K562 treated with DMSO at 1 percent for 4 hours (cell line): Measurements from ENCODE around the gene CHADL. TPM values are rescaled to one million over a fixed set of nuclear protein-coding genes. Genes with fewer than 3 reads are reported as not detected.

Experiments
- total RNA-seq: library from RNA; unstranded; fragments of 300-600 nt; gene quantifications from 2 replicates; pipeline ENCODE4 v1.2.3, GENCODE V29; 2022; ENCODE audit not compliant: insufficient read depth

Gene CHADL, protein sequence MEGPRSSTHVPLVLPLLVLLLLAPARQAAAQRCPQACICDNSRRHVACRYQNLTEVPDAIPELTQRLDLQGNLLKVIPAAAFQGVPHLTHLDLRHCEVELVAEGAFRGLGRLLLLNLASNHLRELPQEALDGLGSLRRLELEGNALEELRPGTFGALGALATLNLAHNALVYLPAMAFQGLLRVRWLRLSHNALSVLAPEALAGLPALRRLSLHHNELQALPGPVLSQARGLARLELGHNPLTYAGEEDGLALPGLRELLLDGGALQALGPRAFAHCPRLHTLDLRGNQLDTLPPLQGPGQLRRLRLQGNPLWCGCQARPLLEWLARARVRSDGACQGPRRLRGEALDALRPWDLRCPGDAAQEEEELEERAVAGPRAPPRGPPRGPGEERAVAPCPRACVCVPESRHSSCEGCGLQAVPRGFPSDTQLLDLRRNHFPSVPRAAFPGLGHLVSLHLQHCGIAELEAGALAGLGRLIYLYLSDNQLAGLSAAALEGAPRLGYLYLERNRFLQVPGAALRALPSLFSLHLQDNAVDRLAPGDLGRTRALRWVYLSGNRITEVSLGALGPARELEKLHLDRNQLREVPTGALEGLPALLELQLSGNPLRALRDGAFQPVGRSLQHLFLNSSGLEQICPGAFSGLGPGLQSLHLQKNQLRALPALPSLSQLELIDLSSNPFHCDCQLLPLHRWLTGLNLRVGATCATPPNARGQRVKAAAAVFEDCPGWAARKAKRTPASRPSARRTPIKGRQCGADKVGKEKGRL
- total RNA-seq = not detected in 2 replicates

GRCh38 chr22:41240377-41241132 lies at the start of gene CHADL:
CHADL (minus strand) TSS chr22:41240931; CDS start chr22:41240881, 50 bp downstream.

DNA sequence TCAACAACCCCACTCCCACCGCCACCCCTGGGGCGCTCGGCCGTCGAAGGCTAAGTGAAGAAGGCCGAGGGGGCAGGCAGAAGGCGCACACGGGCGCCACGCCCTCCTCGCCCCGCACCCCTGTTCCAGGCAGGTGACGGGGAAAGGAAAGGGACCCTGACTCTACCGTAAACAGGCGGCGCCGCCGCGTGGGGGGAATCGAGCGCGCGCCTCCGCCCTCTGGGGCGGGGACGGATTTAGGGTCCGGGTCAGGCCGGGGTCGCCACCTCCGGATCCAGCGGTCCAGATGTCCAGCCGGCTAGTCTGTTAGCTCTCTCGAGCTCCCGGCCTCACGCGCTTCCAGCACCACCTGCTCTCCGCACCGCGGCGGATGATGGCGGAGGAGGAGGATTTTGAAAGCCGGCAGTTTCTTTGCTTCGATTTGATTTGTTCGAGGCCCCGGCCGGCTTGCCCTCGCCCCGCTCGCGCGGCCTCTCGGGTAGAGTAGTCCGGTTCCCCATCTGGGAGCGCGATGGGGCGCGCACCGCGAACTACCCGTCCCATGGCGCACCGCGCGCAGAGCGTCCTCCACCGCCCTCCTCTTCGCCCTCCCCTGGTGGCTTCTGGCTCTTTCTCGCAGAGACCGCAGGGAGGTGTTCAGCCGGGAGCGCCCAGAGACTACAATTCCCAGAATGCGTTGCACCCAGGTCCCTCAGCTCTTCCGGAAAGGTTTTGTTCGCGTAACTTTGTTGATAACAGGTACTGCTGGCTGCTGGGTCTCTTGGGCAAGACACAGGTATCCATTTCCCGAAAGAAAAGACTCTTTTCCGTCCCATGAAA lies 45.3 kb upstream of the CHADL start, which contains the start of gene RANGAP1:
Gene RANGAP1, minus strand, starts transcription at position 368 of the 819 bp plus-strand sequence. CDS start 5,143 bp downstream, outside the sequence.

GRCh38 chr22:41204992-41205900 lies 35.5 kb downstream of the CHADL start, which contains the start of gene L3MBTL2:
L3MBTL2 (plus strand) TSS chr22:41205312; CDS start chr22:41205363, 51 bp downstream.

Other genes starting within 250 kb of the CHADL start
- gene EP300, start 148.3 kb downstream of the CHADL start, total RNA-seq = 20.9 and 22.3 TPM in 2 replicates
- 8.4 and 12.0 TPM in 2 replicates for gene L3MBTL2, start 35.6 kb downstream of the CHADL start, total RNA-seq
- 95.8 and 110 TPM in 2 replicates for gene RANGAP1, start 45.3 kb upstream of the CHADL start, total RNA-seq
- gene ZC3H7B, start 60.6 kb upstream of the CHADL start, total RNA-seq = 32.3 and 35.7 TPM in 2 replicates
- 0.61 and 1.2 TPM in 2 replicates for gene TEF, start 141.0 kb upstream of the CHADL start, total RNA-seq
- 14.3 and 18.5 TPM in 2 replicates for gene TOB2, start 205.9 kb upstream of the CHADL start, total RNA-seq
- 47.3 and 52.8 TPM in 2 replicates for gene PHF5A, start 227.8 kb upstream of the CHADL start, total RNA-seq
- 87.5 and 99.7 TPM in 2 replicates for gene ACO2, start 228.2 kb upstream of the CHADL start, total RNA-seq